Measurements from ENCODE around the gene CCDC8. TPM values are rescaled to one million over a fixed set of nuclear protein-coding genes. Genes with fewer than 3 reads are reported as not detected.

The CCDC8 gene
- total and polyA plus RNA-seq, 2 donors = 20.4 to 42.6 TPM

Other genes starting within 250 kb of the CCDC8 start
- gene IGFL1, start 183.8 kb downstream of the CCDC8 start, total RNA-seq = not detected
- 0.11 TPM for gene IGFL1, start 183.8 kb downstream of the CCDC8 start, polyA plus RNA-seq
- 41.0 TPM for gene HIF3A, start 116.5 kb downstream of the CCDC8 start, total RNA-seq
- 186 TPM for gene HIF3A, start 116.5 kb downstream of the CCDC8 start, polyA plus RNA-seq
- gene PPP5C, start 66.5 kb downstream of the CCDC8 start, total RNA-seq = 30.7 TPM
- gene PPP5C, start 66.5 kb downstream of the CCDC8 start, polyA plus RNA-seq = 44.5 TPM
- gene PNMA8C, start 15.4 kb upstream of the CCDC8 start, total RNA-seq = 1.6 TPM
- 0.68 TPM for gene PNMA8C, start 15.4 kb upstream of the CCDC8 start, polyA plus RNA-seq
- gene PNMA8A, start 58.0 kb upstream of the CCDC8 start, total RNA-seq = 14.3 TPM
- 16.3 TPM for gene PNMA8A, start 58.0 kb upstream of the CCDC8 start, polyA plus RNA-seq
- gene PNMA8B, start 82.3 kb upstream of the CCDC8 start, total RNA-seq = 4.0 TPM
- 2.8 TPM for gene PNMA8B, start 82.3 kb upstream of the CCDC8 start, polyA plus RNA-seq
- gene CALM3, start 187.8 kb upstream of the CCDC8 start, total RNA-seq = 121 TPM
- 309 TPM for gene CALM3, start 187.8 kb upstream of the CCDC8 start, polyA plus RNA-seq
- 2.6 TPM for gene PTGIR, start 211.5 kb upstream of the CCDC8 start, total RNA-seq
- 4.0 TPM for gene PTGIR, start 211.5 kb upstream of the CCDC8 start, polyA plus RNA-seq
- not detected for gene GNG8, start 222.6 kb upstream of the CCDC8 start, total RNA-seq
- not detected for gene GNG8, start 222.6 kb upstream of the CCDC8 start, polyA plus RNA-seq
- 20.0 TPM for gene DACT3, start 247.6 kb upstream of the CCDC8 start, total RNA-seq
- 78.9 TPM for gene DACT3, start 247.6 kb upstream of the CCDC8 start, polyA plus RNA-seq

Data from urinary bladder (tissue), 2 donors.